ENCODE measurements around the gene C19orf12.

Gene C19orf12

GRCh38 chr19:29670255-29670654 lies 44.8 kb downstream of the C19orf12 start:
- Mint-ChIP-seq H3K27me3 (ENCODE audit: low read depth) (no peaks in the 10 kb centered on the region), H3K4me3 (peak overlapping the region; percentile 25), H3K9me3 (no peaks in the 10 kb centered on the region), H3K27ac (peak overlapping the region; percentile 93), H3K4me1 (ENCODE audit: low read depth) (peaks cover 63% of the 10 kb centered on the region), H3K36me3 (ENCODE audit: low read depth) (peaks cover 51% of the 10 kb centered on the region)

GRCh38 chr19:29668746-29669609 lies 46.1 kb downstream of the C19orf12 start:
- peak overlapping the region; percentile 93 for H3K27ac Mint-ChIP-seq
- H3K27me3 Mint-ChIP-seq (ENCODE audit: low read depth), result no peaks in the 10 kb centered on the region
- peak overlapping the region; percentile 89 for H3K4me3 Mint-ChIP-seq
- H3K4me1 Mint-ChIP-seq (ENCODE audit: low read depth), result peaks cover 71% of the 10 kb centered on the region
- no peaks in the 10 kb centered on the region for H3K9me3 Mint-ChIP-seq
- peaks cover 51% of the 10 kb centered on the region for H3K36me3 Mint-ChIP-seq (ENCODE audit: low read depth)

DNA sequence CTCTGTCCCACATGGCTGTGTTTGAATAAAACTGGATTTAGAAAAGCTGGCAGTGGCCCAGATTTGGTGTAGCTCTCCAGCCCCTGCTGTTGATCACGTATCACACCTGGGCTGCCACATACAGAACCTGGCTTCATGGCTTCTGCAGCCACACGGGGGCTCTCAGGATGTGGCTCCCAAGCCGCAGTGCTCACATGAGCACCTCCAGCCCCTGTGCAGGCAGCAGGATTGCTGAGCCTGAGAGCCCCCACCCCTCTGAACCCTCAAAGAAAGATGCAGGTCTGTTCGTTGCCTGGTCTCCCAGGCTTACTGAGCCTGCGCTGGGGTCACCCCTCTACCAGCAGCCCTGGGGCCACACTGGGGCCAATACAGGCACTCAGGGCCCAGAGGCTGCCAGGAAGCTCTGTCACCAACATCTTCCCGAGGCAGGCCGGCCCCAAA lies 47.1 kb downstream of the C19orf12 start:
- H3K27ac Mint-ChIP-seq, result peak overlapping the region; percentile 80
- H3K4me3 Mint-ChIP-seq, result peak overlapping the region; percentile 89
- H3K9me3 Mint-ChIP-seq, result no peaks in the 10 kb centered on the region
- H3K4me1 Mint-ChIP-seq (ENCODE audit: low read depth), result peaks cover 67% of the 10 kb centered on the region
- H3K27me3 Mint-ChIP-seq (ENCODE audit: low read depth), result no peaks in the 10 kb centered on the region
- H3K36me3 Mint-ChIP-seq (ENCODE audit: low read depth), result peaks cover 46% of the 10 kb centered on the region

GRCh38 chr19:29667387-29667783 lies 47.7 kb downstream of the C19orf12 start:
- Mint-ChIP-seq H3K4me1 (ENCODE audit: low read depth) (peaks cover 65% of the 10 kb centered on the region), H3K36me3 (ENCODE audit: low read depth) (peaks cover 41% of the 10 kb centered on the region), H3K4me3 (peak overlapping the region; percentile 89), H3K9me3 (no peaks in the 10 kb centered on the region), H3K27ac (peak overlapping the region; percentile 84), H3K27me3 (ENCODE audit: low read depth) (no peaks in the 10 kb centered on the region)

- H3K36me3 Mint-ChIP-seq (ENCODE audit: low read depth), result peaks cover 38% of the 10 kb centered on the region
- peak overlapping the region; percentile 84 for H3K27ac Mint-ChIP-seq
- H3K9me3 Mint-ChIP-seq, result no peaks in the 10 kb centered on the region
- no peaks in the 10 kb centered on the region for H3K27me3 Mint-ChIP-seq (ENCODE audit: low read depth)
- peak overlapping the region; percentile 89 for H3K4me3 Mint-ChIP-seq
- peaks cover 64% of the 10 kb centered on the region for H3K4me1 Mint-ChIP-seq (ENCODE audit: low read depth)
These were observed 48.3 kb downstream of the C19orf12 start for GRCh38 chr19:29666578-29667386.

- no peaks in the 10 kb centered on the region for H3K9me3 Mint-ChIP-seq
- H3K27me3 Mint-ChIP-seq (ENCODE audit: low read depth), result no peaks in the 10 kb centered on the region
- H3K4me3 Mint-ChIP-seq, result peak overlapping the region; percentile 89
- H3K27ac Mint-ChIP-seq, result peak overlapping the region; percentile 84
- H3K36me3 Mint-ChIP-seq (ENCODE audit: low read depth), result peaks cover 30% of the 10 kb centered on the region
- H3K4me1 Mint-ChIP-seq (ENCODE audit: low read depth), result peaks cover 59% of the 10 kb centered on the region
These were observed 49.1 kb downstream of the C19orf12 start for GRCh38 chr19:29665826-29666577.

GRCh38 chr19:29665215-29665825 lies 49.7 kb downstream of the C19orf12 start, which contains the start of gene PLEKHF1:
Gene PLEKHF1 (plus strand): TSS chr19:29665461. CDS start chr19:29673840, 8,379 bp downstream.
- Mint-ChIP-seq H3K9me3 (no peaks in the 10 kb centered on the region), H3K27ac (peak within 1 kb of the TSS; percentile 84), H3K4me1 (ENCODE audit: low read depth) (peaks cover 57% of the 10 kb centered on the region), H3K27me3 (ENCODE audit: low read depth) (no peaks in the 10 kb centered on the region), H3K4me3 (peak within 1 kb of the TSS; percentile 89), H3K36me3 (ENCODE audit: low read depth) (peaks cover 25% of the 10 kb centered on the region)

DNA sequence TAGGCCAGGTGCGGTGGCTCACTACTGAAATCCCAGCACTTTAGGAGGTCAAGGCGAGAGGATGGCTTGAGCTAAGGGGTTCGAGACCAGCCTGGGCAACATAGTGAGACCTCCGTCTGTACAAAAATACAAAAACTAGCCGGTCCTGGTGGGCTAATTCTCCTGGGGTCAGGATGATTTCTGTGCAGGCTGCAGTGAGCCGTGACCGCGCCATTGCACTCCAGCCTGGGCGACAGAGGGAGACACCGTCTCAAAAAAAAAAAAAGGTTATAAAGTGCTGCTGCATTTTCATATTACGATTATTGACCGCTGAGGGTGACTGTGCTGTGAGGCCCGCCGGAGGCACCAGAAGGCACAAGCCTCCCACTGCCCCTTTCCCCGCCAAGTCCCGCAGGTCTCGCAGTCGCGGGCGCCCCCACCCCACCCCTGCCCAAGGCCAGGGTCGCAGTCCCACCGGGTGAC lies 50.3 kb downstream of the C19orf12 start:
- no peaks in the 10 kb centered on the region for H3K27me3 Mint-ChIP-seq (ENCODE audit: low read depth)
- H3K4me1 Mint-ChIP-seq (ENCODE audit: low read depth), result peaks cover 55% of the 10 kb centered on the region
- H3K27ac Mint-ChIP-seq, result no peak overlapping the region
- H3K9me3 Mint-ChIP-seq, result no peaks in the 10 kb centered on the region
- peak overlapping the region; percentile 77 for H3K4me3 Mint-ChIP-seq
- H3K36me3 Mint-ChIP-seq (ENCODE audit: low read depth), result peaks cover 20% of the 10 kb centered on the region

DNA sequence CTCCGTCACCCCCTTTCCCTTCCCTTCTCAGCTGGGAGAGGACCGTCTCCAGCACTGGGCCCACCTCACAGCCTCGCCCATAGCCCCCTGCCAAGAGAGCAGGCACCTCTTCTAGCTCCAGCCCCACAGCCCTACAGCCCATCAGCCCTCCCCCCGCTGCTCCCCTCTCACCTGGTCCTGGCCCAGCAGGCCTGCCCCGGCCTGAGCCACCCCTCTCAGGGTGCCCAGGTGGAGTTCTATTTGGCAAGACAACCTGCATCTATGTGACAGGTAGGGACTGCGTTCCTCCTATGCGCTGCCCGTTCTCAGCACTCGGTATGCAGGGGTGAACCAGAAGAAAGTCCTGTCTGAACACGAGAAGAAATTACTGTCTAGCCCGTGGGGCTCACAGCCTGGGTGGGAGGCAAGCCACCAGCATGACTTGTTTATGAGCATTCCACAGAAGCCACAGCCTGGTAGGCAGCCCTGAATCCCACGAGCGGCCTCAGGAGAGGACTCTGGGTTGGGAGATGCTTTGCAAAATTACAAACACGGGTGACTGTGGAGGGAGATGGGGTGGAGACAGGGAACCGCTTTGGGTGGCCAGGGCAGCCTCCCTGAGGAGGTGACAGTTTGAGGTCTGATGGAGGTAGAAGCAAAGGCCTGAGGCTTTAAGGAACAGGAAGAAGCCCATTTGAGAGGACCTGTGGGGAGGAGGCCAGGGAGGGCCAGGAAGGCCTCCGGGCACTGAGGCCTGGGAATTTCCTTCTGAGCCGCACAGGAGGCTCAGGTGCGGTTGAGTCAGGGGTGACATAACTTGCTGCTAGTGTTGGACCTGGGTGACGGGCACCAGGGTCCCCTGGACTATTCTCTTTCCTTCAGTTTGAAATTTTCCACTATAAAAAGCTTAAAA lies 51.0 kb downstream of the C19orf12 start:
- H3K27me3 Mint-ChIP-seq (ENCODE audit: low read depth), result no peaks in the 10 kb centered on the region
- H3K4me1 Mint-ChIP-seq (ENCODE audit: low read depth), result peaks cover 48% of the 10 kb centered on the region

DNA sequence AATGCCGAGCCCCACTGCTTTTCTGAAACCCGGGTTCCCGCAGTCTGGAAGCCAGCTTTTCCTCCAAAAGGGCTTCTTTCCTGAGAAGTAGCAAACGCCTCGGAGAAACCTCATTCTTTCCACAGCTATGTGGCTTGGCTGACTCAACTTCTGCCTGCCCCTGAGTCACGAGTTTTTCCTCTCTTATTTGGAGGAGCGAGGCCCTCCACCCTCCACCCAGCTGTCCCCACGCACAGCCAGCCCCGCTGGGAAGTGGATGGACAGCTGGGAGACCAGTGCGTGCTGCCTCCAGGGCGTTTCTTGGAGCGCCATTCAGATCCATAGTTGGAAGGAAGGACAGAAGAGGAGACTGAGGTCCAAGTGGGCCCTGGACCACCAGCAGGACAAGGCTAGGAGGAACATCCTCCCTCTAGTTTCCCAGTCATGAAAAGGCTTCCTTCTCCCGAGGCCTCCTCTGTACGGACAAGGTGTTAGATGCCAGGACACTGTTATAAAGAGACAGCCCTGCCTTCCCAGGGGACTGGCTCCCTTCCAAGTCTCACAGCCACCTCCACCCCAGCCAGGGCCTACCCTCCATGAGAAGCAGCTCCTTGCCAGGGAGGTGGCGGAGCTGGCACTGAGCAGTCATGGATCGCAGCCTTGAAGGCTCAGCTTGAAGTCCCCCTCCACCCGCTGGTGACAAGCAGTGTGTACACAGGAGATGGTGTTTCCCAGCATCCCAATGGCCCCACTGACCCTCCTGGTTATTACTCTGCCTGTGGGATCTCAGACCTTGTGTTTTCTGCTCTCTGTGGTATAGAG lies 52.3 kb downstream of the C19orf12 start:
- Mint-ChIP-seq H3K9me3 (no peaks in the 10 kb centered on the region), H3K27me3 (ENCODE audit: low read depth) (no peaks in the 10 kb centered on the region), H3K36me3 (ENCODE audit: low read depth) (peaks cover 11% of the 10 kb centered on the region), H3K4me1 (ENCODE audit: low read depth) (peaks cover 38% of the 10 kb centered on the region), H3K27ac (peak overlapping the region; percentile 45), H3K4me3 (no peak overlapping the region)

More for the DNA sequence above, 51.0 kb downstream of the C19orf12 start:
- Mint-ChIP-seq H3K27ac (peak overlapping the region; percentile 62), H3K36me3 (ENCODE audit: low read depth) (peaks cover 14% of the 10 kb centered on the region), H3K9me3 (no peaks in the 10 kb centered on the region), H3K4me3 (peak overlapping the region; percentile 77)

GRCh38 chr19:29662278-29662603 lies 52.8 kb downstream of the C19orf12 start:
- Mint-ChIP-seq H3K27ac (peak overlapping the region; percentile 42), H3K4me3 (no peak overlapping the region), H3K9me3 (no peaks in the 10 kb centered on the region)

GRCh38 chr19:29660835-29661234 lies 54.2 kb downstream of the C19orf12 start:
- no peaks in the 10 kb centered on the region for H3K36me3 Mint-ChIP-seq (ENCODE audit: low read depth)
- no peaks in the 10 kb centered on the region for H3K9me3 Mint-ChIP-seq
- H3K4me3 Mint-ChIP-seq, result no peak overlapping the region
- H3K27ac Mint-ChIP-seq, result no peak overlapping the region
- peaks cover 28% of the 10 kb centered on the region for H3K4me1 Mint-ChIP-seq (ENCODE audit: low read depth)
- no peaks in the 10 kb centered on the region for H3K27me3 Mint-ChIP-seq (ENCODE audit: low read depth)

More at GRCh38 chr19:29662278-29662603, 52.8 kb downstream of the C19orf12 start:
- Mint-ChIP-seq H3K36me3 (ENCODE audit: low read depth) (peaks cover 8% of the 10 kb centered on the region), H3K27me3 (ENCODE audit: low read depth) (no peaks in the 10 kb centered on the region), H3K4me1 (ENCODE audit: low read depth) (peaks cover 34% of the 10 kb centered on the region)

Data from T-helper 1 cell treated with Interleukin-12 subunit alpha and Interleukin-12 subunit beta and Interleukin-4 antibody, amounts not matched to agents 30 μg/mL and 1 μg/mL, for 36 hours (primary cell).